Effector memory CD8-positive, alpha-beta T cell (primary cell): ENCODE results near the gene SLC6A12.

Experiments
- ATAC-seq: fragments of 150-1000 bp; cut with Tn5 transposase; replicated peaks from 2 replicates; pipeline ENCODE4 v1.10.0; 2021; ENCODE audit warnings: mild to moderate bottlenecking, moderate library complexity
- DNase-seq, 3 experiments: peaks; one replicate each; pipeline ENCODE4 v3.0.0; 2021
- H3K27ac Mint-ChIP-seq, 2 donors: one replicate each; pipeline ENCODE4 v1.8.0; 2022; ENCODE audit warnings: mild to moderate bottlenecking in 2 of 2, mixed read lengths in 2 of 2, moderate library complexity in 2 of 2
- H3K27me3 Mint-ChIP-seq, 2 donors: one replicate each; pipeline ENCODE4 v1.8.0; 2022; ENCODE audit warnings: mixed read lengths in 2 of 2
- H3K36me3 Mint-ChIP-seq: one replicate; pipeline ENCODE4 v1.8.0; 2022; ENCODE audit warnings: mild to moderate bottlenecking, moderate library complexity, mixed read lengths; ENCODE audit not compliant: insufficient read depth
- H3K4me1 Mint-ChIP-seq, 2 donors: one replicate each; pipeline ENCODE4 v1.8.0; 2022; ENCODE audit warnings: low read depth in 2 of 2, mixed read lengths in 2 of 2
- H3K4me3 Mint-ChIP-seq, 2 donors: one replicate each; pipeline ENCODE4 v1.8.0; 2022; ENCODE audit warnings: mild to moderate bottlenecking in 2 of 2, mixed read lengths in 2 of 2, moderate library complexity in 2 of 2
- H3K9me3 Mint-ChIP-seq, 2 donors: one replicate each; pipeline ENCODE4 v1.8.0; 2022; ENCODE audit warnings: mixed read lengths in 2 of 2

SLC6A12 gene

DNA sequence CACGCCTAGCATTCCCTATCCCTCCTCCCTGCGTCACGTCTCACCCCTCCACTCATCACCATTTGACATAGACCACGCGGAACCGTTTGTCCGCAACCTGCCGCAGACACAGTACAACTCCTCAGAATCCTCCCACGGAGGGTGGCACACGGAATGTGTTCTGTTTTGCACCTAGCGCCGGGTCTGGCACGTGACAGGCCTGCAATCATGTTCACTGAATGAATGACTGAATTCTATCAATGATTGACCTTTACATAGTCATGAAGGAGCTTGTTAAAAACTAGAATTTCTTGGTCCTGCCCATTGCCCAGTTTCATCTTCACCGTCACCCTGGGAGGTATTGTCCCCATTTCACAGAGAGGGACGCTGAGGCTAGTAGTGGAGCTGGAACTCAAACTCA, 4.7 kb downstream of the SLC6A12 start:
- Mint-ChIP-seq H3K4me1 (peaks cover 0 to 8% of the 10 kb centered on the region in 2 donors), H3K9me3 (no peaks in the 10 kb centered on the region), H3K36me3 (no peaks in the 10 kb centered on the region), H3K27ac (no peak overlapping the region), H3K4me3 (no peak overlapping the region), H3K27me3 (peaks cover 70 to 100% of the 10 kb centered on the region in 2 donors)
- DNase-seq (no peak), ATAC-seq (no peak)

GRCh38 chr12:208813-209212, 5.1 kb downstream of the SLC6A12 start:
- H3K4me3 Mint-ChIP-seq: no peak overlapping the region
- no peak for DNase-seq
- peaks cover 0 to 8% of the 10 kb centered on the region in 2 donors for H3K4me1 Mint-ChIP-seq
- ATAC-seq: no peak
- no peaks in the 10 kb centered on the region for H3K9me3 Mint-ChIP-seq
- H3K27ac Mint-ChIP-seq: no peak overlapping the region
- no peaks in the 10 kb centered on the region for H3K36me3 Mint-ChIP-seq
- H3K27me3 Mint-ChIP-seq: peaks cover 66 to 100% of the 10 kb centered on the region in 2 donors

DNA sequence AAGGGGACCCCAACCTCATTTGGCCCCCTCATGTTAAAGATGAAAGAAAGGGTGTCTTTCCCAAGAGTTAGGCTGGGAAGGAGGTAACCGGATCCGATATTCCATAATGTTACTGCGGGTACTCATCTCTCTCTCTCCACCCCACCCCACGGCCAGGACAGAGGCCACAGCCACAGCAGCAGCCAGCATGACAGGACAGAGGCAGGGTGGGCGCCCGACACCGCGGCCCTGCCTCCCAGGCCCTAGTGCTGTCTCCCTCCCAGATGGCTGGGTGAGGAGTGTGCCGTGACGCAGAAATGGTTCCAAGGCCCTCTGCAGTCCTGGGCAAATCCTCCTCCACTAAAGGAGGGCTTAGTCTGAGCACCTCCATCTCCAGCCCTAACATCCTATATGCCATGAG, 6.2 kb downstream of the SLC6A12 start:
- Mint-ChIP-seq H3K27me3 (peaks cover 58 to 94% of the 10 kb centered on the region in 2 donors), H3K36me3 (no peaks in the 10 kb centered on the region), H3K9me3 (no peaks in the 10 kb centered on the region), H3K4me1 (peaks cover 0 to 1% of the 10 kb centered on the region in 2 donors), H3K4me3 (no peak overlapping the region), H3K27ac (no peak overlapping the region)
- ATAC-seq: no peak
- DNase-seq: no peak

GRCh38 chr12:206746-207440, 7.1 kb downstream of the SLC6A12 start:
- H3K36me3 Mint-ChIP-seq: no peaks in the 10 kb centered on the region
- H3K4me3 Mint-ChIP-seq: no peak overlapping the region
- no peak overlapping the region for H3K27ac Mint-ChIP-seq
- DNase-seq: no peak
- ATAC-seq: no peak
- no peaks in the 10 kb centered on the region for H3K4me1 Mint-ChIP-seq
- H3K27me3 Mint-ChIP-seq: peaks cover 60 to 94% of the 10 kb centered on the region in 2 donors
- no peaks in the 10 kb centered on the region for H3K9me3 Mint-ChIP-seq

- Mint-ChIP-seq H3K27me3 (peaks cover 60 to 92% of the 10 kb centered on the region in 2 donors), H3K9me3 (no peaks in the 10 kb centered on the region), H3K4me1 (no peaks in the 10 kb centered on the region), H3K4me3 (no peak overlapping the region), H3K27ac (no peak overlapping the region), H3K36me3 (no peaks in the 10 kb centered on the region)
- no peak for ATAC-seq
- DNase-seq: no peak
These were observed 8.9 kb downstream of the SLC6A12 start for GRCh38 chr12:205026-205425.

GRCh38 chr12:204261-204678, 9.7 kb downstream of the SLC6A12 start:
- Mint-ChIP-seq H3K4me3 (no peak overlapping the region), H3K4me1 (no peaks in the 10 kb centered on the region), H3K9me3 (no peaks in the 10 kb centered on the region), H3K27me3 (peaks cover 64 to 84% of the 10 kb centered on the region in 2 donors), H3K36me3 (no peaks in the 10 kb centered on the region), H3K27ac (no peak overlapping the region)
- ATAC-seq (no peak), DNase-seq (no peak)

GRCh38 chr12:203462-204260, 10.3 kb downstream of the SLC6A12 start:
- DNase-seq (no peak), ATAC-seq (no peak)
- no peak overlapping the region for H3K27ac Mint-ChIP-seq
- no peaks in the 10 kb centered on the region for H3K4me1 Mint-ChIP-seq
- no peak overlapping the region for H3K4me3 Mint-ChIP-seq
- peaks cover 58 to 79% of the 10 kb centered on the region in 2 donors for H3K27me3 Mint-ChIP-seq
- no peaks in the 10 kb centered on the region for H3K36me3 Mint-ChIP-seq
- no peaks in the 10 kb centered on the region for H3K9me3 Mint-ChIP-seq

DNA sequence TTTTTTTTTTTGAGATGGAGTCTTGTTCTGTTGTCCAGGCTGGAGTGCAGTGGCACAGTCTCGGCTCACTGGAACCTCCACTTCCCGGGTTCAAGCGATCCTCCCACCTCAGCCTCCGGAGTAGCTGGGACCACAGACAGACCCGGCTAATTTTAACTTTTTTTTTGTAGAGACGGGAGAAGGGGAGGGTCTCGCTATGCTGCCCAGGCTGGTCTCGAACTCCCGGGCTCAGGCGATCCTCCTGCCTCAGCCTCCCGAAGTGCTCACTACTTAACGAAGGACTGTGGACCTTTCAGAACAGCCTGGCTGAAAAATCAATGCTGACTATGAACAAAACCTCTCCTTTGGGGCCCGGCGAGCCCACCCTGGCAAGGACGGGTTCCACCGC, 10.9 kb downstream of the SLC6A12 start:
- no peak overlapping the region for H3K27ac Mint-ChIP-seq
- no peaks in the 10 kb centered on the region for H3K9me3 Mint-ChIP-seq
- no peak for DNase-seq
- no peak overlapping the region for H3K4me3 Mint-ChIP-seq
- no peaks in the 10 kb centered on the region for H3K36me3 Mint-ChIP-seq
- H3K4me1 Mint-ChIP-seq: no peaks in the 10 kb centered on the region
- ATAC-seq: no peak
- peaks cover 54 to 79% of the 10 kb centered on the region in 2 donors for H3K27me3 Mint-ChIP-seq

GRCh38 chr12:202081-202731, 11.8 kb downstream of the SLC6A12 start:
- DNase-seq (no peak), ATAC-seq (no peak)
- H3K4me3 Mint-ChIP-seq: no peak overlapping the region
- peaks cover 57 to 79% of the 10 kb centered on the region in 2 donors for H3K27me3 Mint-ChIP-seq
- H3K9me3 Mint-ChIP-seq: no peaks in the 10 kb centered on the region
- no peaks in the 10 kb centered on the region for H3K36me3 Mint-ChIP-seq
- H3K4me1 Mint-ChIP-seq: no peaks in the 10 kb centered on the region
- H3K27ac Mint-ChIP-seq: no peak overlapping the region

- H3K4me3 Mint-ChIP-seq: no peak overlapping the region
- ATAC-seq (no peak), DNase-seq (no peak)
- H3K4me1 Mint-ChIP-seq: no peaks in the 10 kb centered on the region
- H3K36me3 Mint-ChIP-seq: no peaks in the 10 kb centered on the region
- no peak overlapping the region for H3K27ac Mint-ChIP-seq
- H3K27me3 Mint-ChIP-seq: peaks cover 56 to 75% of the 10 kb centered on the region in 2 donors
- no peaks in the 10 kb centered on the region for H3K9me3 Mint-ChIP-seq
These were observed 12.6 kb downstream of the SLC6A12 start for GRCh38 chr12:201361-201760.

DNA sequence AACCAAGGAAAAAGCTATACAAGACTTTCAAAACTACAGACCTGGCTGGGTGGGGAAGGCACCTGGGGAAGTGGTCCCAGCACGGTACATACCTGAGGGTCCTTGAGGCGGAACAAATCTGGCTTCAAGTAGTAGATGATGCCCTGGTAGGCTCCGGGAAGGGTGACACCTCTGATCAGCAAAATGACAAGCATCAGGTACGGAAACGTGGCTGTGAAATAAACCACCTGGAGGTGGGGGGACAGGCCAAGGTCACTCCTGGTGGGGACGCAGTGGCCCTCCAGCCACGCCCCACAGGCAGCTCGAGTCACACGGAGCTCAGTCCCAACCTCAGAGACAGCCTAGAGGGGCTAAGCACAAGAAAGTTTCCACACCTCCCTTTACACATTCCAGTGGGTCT, 15.3 kb downstream of the SLC6A12 start:
- DNase-seq: no peak
- Mint-ChIP-seq H3K4me1 (no peaks in the 10 kb centered on the region), H3K4me3 (no peak overlapping the region), H3K36me3 (no peaks in the 10 kb centered on the region), H3K9me3 (no peaks in the 10 kb centered on the region), H3K27me3 (peaks cover 64% of the 10 kb centered on the region in 2 donors), H3K27ac (no peak overlapping the region)
- no peak for ATAC-seq

GRCh38 chr12:197911-198695, 15.9 kb downstream of the SLC6A12 start:
- H3K27ac Mint-ChIP-seq: no peak overlapping the region
- H3K36me3 Mint-ChIP-seq: no peaks in the 10 kb centered on the region
- peaks cover 66 to 67% of the 10 kb centered on the region in 2 donors for H3K27me3 Mint-ChIP-seq
- ATAC-seq (no peak), DNase-seq (no peak)
- H3K9me3 Mint-ChIP-seq: no peaks in the 10 kb centered on the region
- H3K4me3 Mint-ChIP-seq: no peak overlapping the region
- H3K4me1 Mint-ChIP-seq: no peaks in the 10 kb centered on the region

DNA sequence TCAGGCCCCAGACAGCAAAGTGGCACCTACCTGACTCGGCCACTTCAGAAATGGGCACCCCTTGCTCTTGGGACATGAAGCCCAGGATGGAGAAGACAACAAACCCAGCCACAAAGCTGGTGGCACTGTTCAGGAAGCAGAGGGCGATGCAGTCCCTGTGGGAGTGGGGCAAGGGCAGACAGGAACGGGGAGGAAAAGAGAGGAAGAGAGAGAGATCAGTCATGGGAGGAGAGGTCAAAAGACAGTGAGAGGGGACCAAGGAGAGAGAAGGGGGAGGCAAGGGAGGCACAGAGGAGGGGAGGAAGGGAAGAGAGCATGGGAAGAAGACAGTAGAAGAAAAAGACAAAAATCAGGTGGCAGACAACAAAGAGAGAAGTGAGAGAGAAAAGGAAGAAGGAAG, 16.6 kb downstream of the SLC6A12 start:
- Mint-ChIP-seq H3K27ac (no peak overlapping the region), H3K9me3 (no peaks in the 10 kb centered on the region), H3K36me3 (no peaks in the 10 kb centered on the region), H3K4me3 (no peak overlapping the region), H3K4me1 (no peaks in the 10 kb centered on the region), H3K27me3 (peaks cover 67% of the 10 kb centered on the region in 2 donors)
- DNase-seq (no peak), ATAC-seq (no peak)
